ENCODE results near the gene GAPVD1. TPM values are rescaled to one million over a fixed set of nuclear protein-coding genes. Genes with fewer than 3 reads are reported as not detected.
"Not testable (repeated sequence)": the region's sequence is repeated elsewhere in the genome, so short reads cannot be mapped to it uniquely, and the experiment has no call there.

Gene GAPVD1
- total RNA-seq, 1 donor = 88.9 TPM

- H3K4me3 ChIP-seq (ENCODE audit: low read depth, low read length) = no peak overlapping the region
- no peak for TF ChIP-seq CTCF (IDR thresholded peaks at IDR 0.05; ENCODE audit: insufficient read depth, low read depth, low read length)
- DNase-seq (ENCODE audit: low read depth) = no peak
Observed at GRCh38 chr9:125293134-125293533, 31.5 kb downstream of the GAPVD1 start.

- TF ChIP-seq CTCF (IDR thresholded peaks at IDR 0.05; ENCODE audit: insufficient read depth, low read depth, low read length) = no peak
- DNase-seq (ENCODE audit: low read depth) = no peak
- no peak overlapping the region for H3K4me3 ChIP-seq (ENCODE audit: low read depth, low read length)
Observed at GRCh38 chr9:125295657-125296056, 34.0 kb downstream of the GAPVD1 start.

- TF ChIP-seq CTCF (IDR thresholded peaks at IDR 0.05; ENCODE audit: insufficient read depth, low read depth, low read length) = no peak
Observed at GRCh38 chr9:125296843-125297372, 35.3 kb downstream of the GAPVD1 start.

GRCh38 chr9:125297917-125298316 is 36.3 kb downstream of the GAPVD1 start:
- no peak overlapping the region for H3K4me3 ChIP-seq (ENCODE audit: low read depth, low read length)
- no peak for DNase-seq (ENCODE audit: low read depth)
- TF ChIP-seq CTCF (IDR thresholded peaks at IDR 0.05; ENCODE audit: insufficient read depth, low read depth, low read length) = no peak

More at GRCh38 chr9:125296843-125297372, 35.3 kb downstream of the GAPVD1 start:
- no peak for DNase-seq (ENCODE audit: low read depth)
- H3K4me3 ChIP-seq (ENCODE audit: low read depth, low read length) = no peak overlapping the region

- no peak overlapping the region for H3K4me3 ChIP-seq (ENCODE audit: low read depth, low read length)
- DNase-seq (ENCODE audit: low read depth) = no peak
- no peak for TF ChIP-seq CTCF (IDR thresholded peaks at IDR 0.05; ENCODE audit: insufficient read depth, low read depth, low read length)
Observed at GRCh38 chr9:125302241-125302640, 40.6 kb downstream of the GAPVD1 start.

- DNase-seq (ENCODE audit: low read depth) = no peak
- H3K4me3 ChIP-seq (ENCODE audit: low read depth, low read length) = no peak overlapping the region
- no peak for TF ChIP-seq CTCF (IDR thresholded peaks at IDR 0.05; ENCODE audit: insufficient read depth, low read depth, low read length)
Observed at GRCh38 chr9:125304273-125304672, 42.6 kb downstream of the GAPVD1 start.

- H3K4me3 ChIP-seq (ENCODE audit: low read depth, low read length) = no peak overlapping the region
- no peak for DNase-seq (ENCODE audit: low read depth)
- no peak for TF ChIP-seq CTCF (IDR thresholded peaks at IDR 0.05; ENCODE audit: insufficient read depth, low read depth, low read length)
Observed at GRCh38 chr9:125312411-125312810, 50.8 kb downstream of the GAPVD1 start.

GRCh38 chr9:125316359-125316758 is 54.7 kb downstream of the GAPVD1 start:
- not testable (repeated sequence) for DNase-seq (ENCODE audit: low read depth); H3K4me3 ChIP-seq (ENCODE audit: low read depth, low read length)

Measured in fibroblast of villous mesenchyme (primary cell).